Body of pancreas (tissue), 4 donors: ENCODE measurements around the gene OTUD5. TPM values are rescaled to one million over a fixed set of nuclear protein-coding genes. Genes with fewer than 3 reads are reported as not detected.

Experiments used
- ATAC-seq: fragments of 150-250 bp; one replicate; pipeline ENCODE4 v1.9.1; 2016
- DNase-seq, 4 donors: peaks; one replicate each; pipeline ENCODE4 v3.0.0-alpha.2; 2019
- H3K27ac ChIP-seq, 4 donors: fragments of 200-600 bp; sonication (generic); 1 replicate in 3 of 4; 2 replicates in 1 of 4; pipeline versions ENCODE4 v1.5.1 to v1.6.1; 2016 to 2019; ENCODE audit warnings: mild to moderate bottlenecking in 1 of 4, mixed read lengths in 1 of 4, moderate library complexity in 1 of 4
- H3K27me3 ChIP-seq, 2 donors: fragments of 200-600 bp; sonication (generic); one replicate each; pipeline ENCODE4 v1.6.0; 2016; ENCODE audit warnings: mild to moderate bottlenecking in 1 of 2
- H3K36me3 ChIP-seq, 2 donors: fragments of 200-600 bp; sonication (generic); replicated peaks in 1 of 2; 2 replicates each; pipeline ENCODE4 v1.5.1; 2016; ENCODE audit warnings: low read depth in 2 of 2; ENCODE audit not compliant: insufficient read depth in 1 of 2
- H3K4me1 ChIP-seq: fragments of 200-600 bp; sonication (generic); one replicate; pipeline ENCODE4 v1.6.0; 2016
- H3K4me3 ChIP-seq, 2 donors: fragments of 200-600 bp; sonication (generic); 1 replicate in 1 of 2; 2 replicates in 1 of 2; pipeline ENCODE4 v1.5.1; 2016 to 2019
- H3K9me3 ChIP-seq, 3 donors: fragments of 200-600 bp; sonication (generic); 1 replicate in 2 of 3; 2 replicates in 1 of 3; pipeline ENCODE4 v1.5.1; 2016
- POLR2A ChIP-seq, 3 donors: fragments of 450-650 bp; IDR thresholded peaks; one replicate each; pipeline ENCODE4 v1.6.1; 2016; ENCODE audit warnings: antibody characterized with exemption in 3 of 3, mild to moderate bottlenecking in 2 of 3
- WGBS, 2 donors: methylation state at CpG; one replicate each; pipeline ENCODE4 v1.1.5; 2017; 5-methylcytosine and 5-hydroxymethylcytosine counted together
- intact Hi-C: fragments of 100-400 bp; cut with DNase I; formaldehyde crosslinking; loops from one replicate; pipeline ENCODE4 v1.15.1; 2023
- total RNA-seq, 2 donors: library from RNA; depleted of rRNA; stranded (reverse); fragments of >200 nt; gene quantifications; one replicate each; pipeline ENCODE4 v1.1.0, GENCODE V29; 2016
- TF ChIP-seq, protein P1 (sequence below), 7 experiments: fragments of 450-650 bp in 4 of 7; fragments of 200-600 bp in 3 of 7; sonication (generic) in 3 of 7; IDR thresholded peaks; one replicate each; pipeline ENCODE4 v1.5.1; 2016 to 2019; ENCODE audit warnings: antibody characterized with exemption in 7 of 7

The OTUD5 gene
- total RNA-seq, 2 donors from 2014 or later: 23.6 to 40.2 TPM

DNA sequence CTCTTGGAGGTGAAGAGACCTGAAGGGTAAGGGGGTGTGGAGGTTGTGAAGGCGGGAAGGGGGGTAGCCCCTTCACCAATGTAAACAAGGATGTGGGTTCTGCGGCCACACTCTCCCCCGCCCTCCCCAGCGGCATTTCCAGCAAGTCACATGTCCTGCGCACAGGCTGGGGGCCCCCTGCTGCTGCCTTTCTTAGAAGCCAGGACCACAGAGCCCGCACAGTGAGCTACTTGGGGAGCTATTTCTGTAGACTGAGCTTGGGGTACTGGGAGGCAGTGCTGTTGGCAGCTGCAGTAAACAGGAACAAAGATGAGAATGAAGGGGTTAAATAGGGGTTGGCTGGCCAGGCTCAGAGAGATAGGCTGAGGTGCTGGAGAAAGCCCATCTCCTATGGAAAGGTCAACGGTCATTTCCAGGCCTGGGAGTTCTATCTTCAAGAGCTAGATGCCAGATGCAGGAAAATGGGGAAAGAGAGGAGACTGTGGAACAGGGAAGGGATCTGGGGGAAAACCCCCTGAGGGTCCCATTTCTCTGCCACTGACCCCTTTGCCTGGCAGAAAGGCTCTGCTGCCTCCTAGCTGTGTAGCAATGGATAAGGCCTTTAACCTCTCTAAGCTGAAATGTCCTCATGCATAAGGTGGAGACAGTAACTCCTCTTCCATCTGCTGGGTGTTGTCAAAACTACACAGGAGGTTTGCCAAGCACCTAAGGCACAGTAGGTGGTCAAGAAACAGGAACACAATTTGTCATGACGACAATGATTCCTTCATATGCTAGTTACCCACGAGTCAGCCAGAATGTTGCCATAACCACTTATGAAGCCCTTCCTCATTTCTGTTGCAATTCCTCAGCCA is 20.1 kb downstream of the OTUD5 start:
- TF ChIP-seq, protein P1, sequence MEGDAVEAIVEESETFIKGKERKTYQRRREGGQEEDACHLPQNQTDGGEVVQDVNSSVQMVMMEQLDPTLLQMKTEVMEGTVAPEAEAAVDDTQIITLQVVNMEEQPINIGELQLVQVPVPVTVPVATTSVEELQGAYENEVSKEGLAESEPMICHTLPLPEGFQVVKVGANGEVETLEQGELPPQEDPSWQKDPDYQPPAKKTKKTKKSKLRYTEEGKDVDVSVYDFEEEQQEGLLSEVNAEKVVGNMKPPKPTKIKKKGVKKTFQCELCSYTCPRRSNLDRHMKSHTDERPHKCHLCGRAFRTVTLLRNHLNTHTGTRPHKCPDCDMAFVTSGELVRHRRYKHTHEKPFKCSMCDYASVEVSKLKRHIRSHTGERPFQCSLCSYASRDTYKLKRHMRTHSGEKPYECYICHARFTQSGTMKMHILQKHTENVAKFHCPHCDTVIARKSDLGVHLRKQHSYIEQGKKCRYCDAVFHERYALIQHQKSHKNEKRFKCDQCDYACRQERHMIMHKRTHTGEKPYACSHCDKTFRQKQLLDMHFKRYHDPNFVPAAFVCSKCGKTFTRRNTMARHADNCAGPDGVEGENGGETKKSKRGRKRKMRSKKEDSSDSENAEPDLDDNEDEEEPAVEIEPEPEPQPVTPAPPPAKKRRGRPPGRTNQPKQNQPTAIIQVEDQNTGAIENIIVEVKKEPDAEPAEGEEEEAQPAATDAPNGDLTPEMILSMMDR (IDR thresholded peaks at IDR 0.05): no peak
- TF ChIP-seq POLR2A (IDR thresholded peaks at IDR 0.05): no peak
- no peaks in the 10 kb centered on the region for H3K27me3 ChIP-seq
- H3K36me3 ChIP-seq: peaks cover 0 to 1% of the 10 kb centered on the region in 2 donors
- H3K4me3 ChIP-seq: no peak overlapping the region
- H3K27ac ChIP-seq: peak overlapping the region in 1 of 4 donors; percentile 45
- intact Hi-C loops: no loop called here
- DNase-seq (peak in 2 of 4 donors; percentile 29 to 55), ATAC-seq (no peak)
- H3K9me3 ChIP-seq: no peaks in the 10 kb centered on the region
- WGBS, 2 donors: 62 to 63% methylated on average over 5 to 7 of the region's 9 CpGs
- peaks cover 16% of the 10 kb centered on the region for H3K4me1 ChIP-seq

DNA sequence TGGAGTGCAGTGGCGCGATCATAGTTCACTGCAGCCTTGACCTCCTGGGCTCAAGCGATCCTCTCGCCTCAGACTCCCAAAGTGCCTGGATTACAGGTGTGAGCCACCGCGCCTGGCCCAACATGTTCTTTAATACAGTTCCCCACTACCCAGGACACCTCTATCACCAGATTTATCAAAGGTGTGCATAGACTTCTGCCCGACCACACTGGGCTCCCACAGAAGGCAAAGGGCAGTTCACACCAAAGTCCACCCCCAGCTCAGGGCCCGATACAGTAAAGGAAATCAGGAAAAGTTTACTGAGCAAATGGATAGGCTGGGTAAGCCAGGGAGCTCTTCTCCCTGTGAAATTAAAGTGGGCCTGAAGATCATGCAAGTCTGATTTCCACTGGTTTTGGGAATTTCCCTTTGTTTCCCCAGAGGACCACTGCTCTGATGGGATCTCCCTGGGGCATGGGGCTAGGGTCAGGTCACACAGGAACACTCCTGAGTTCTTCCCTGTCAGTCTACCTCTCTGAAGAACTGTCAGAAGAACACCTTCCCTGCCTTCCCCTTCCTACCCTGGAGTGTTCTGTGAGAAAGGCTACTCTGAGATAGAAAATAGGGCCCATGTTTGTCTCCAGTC is 20.9 kb downstream of the OTUD5 start:
- H3K27ac ChIP-seq: peak overlapping the region in 1 of 4 donors; percentile 8
- peaks cover 0 to 1% of the 10 kb centered on the region in 2 donors for H3K36me3 ChIP-seq

DNA sequence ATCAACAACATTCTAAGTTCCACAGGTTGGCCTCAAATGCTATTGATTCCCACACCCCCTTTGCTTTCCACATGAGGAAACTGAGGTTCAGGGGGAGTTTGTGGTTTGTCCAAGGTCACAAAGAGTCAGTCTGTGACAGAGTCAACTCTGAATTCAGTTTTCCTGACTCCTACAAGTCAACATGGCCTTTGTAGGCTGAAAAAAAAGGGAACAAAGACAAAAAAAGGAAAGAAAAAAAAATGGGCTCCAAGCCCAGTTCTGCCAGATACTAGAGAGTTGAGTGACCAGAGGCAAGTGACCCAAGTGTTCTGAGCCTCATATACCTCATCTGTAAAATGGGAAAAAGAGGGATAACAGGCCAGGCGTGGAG is 22.1 kb downstream of the OTUD5 start:
- 67 to 100% methylated on average over 1 of the region's 1 CpG for WGBS, 2 donors
- Histone ChIP-seq H3K9me3 (no peaks in the 10 kb centered on the region), H3K4me3 (no peak overlapping the region), H3K36me3 (peaks cover 0 to 1% of the 10 kb centered on the region in 2 donors), H3K4me1 (peaks cover under 1% of the 10 kb centered on the region), H3K27me3 (no peaks in the 10 kb centered on the region), H3K27ac (no peak overlapping the region)
- TF ChIP-seq POLR2A (IDR thresholded peaks at IDR 0.05): no peak
- TF ChIP-seq, protein P1 (IDR thresholded peaks at IDR 0.05): no peak
- ATAC-seq: no peak
- DNase-seq: no peak
- intact Hi-C loops: no loop called here

More for the DNA sequence above, 20.9 kb downstream of the OTUD5 start:
- Histone ChIP-seq H3K27me3 (no peaks in the 10 kb centered on the region), H3K9me3 (no peaks in the 10 kb centered on the region), H3K4me3 (no peak overlapping the region), H3K4me1 (peaks cover 10% of the 10 kb centered on the region)
- 84 to 92% methylated on average over 7 to 8 of the region's 8 CpGs for whole genome bisulfite sequencing, 2 donors
- TF ChIP-seq, protein P1 (IDR thresholded peaks at IDR 0.05): no peak
- no peak for TF ChIP-seq POLR2A (IDR thresholded peaks at IDR 0.05)
- no peak for ATAC-seq
- no peak for DNase-seq
- intact Hi-C loops: no loop called here

DNA sequence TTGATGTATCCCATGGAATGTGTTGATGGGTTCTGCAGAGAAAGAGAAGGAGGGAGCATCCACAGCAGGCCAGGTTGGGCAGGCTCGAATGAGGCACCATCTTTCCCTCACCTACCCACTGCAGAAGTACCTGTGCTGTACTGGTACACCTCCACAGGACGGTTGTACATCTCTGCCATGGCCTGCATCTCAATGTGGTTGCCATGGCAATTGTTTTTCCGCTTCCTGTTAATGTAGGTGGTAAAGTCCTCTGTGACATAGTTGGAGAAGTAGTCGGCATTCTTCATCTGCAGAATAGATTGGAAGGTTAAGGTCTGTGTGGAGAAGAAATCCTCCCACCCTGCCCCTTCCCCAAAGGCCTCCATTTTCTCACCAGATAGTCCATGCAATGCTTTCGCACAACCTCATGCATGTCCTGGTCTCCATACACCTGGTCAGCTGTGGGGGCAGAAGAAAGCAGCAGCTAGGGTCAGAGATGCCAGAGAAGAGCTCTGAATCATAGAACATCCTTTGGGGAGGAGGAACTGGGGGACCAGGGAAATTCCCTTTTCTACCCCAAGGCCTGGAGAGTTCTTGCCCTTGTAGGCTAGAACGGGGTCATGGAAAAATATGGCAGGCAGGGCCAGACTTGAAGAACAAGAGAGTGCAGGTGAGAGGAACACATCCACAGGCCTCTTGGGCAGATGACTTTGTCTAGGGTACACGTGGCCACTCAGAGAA is 22.7 kb downstream of the OTUD5 start:
- ATAC-seq (no peak), DNase-seq (no peak)
- H3K27me3 ChIP-seq: no peaks in the 10 kb centered on the region
- H3K36me3 ChIP-seq: peaks cover 0 to 4% of the 10 kb centered on the region in 2 donors
- no peak for TF ChIP-seq POLR2A (IDR thresholded peaks at IDR 0.05)
- TF ChIP-seq, protein P1 (IDR thresholded peaks at IDR 0.05): no peak
- H3K4me3 ChIP-seq: no peak overlapping the region
- 78 to 85% methylated on average over 4 to 5 of the region's 7 CpGs for WGBS, 2 donors
- H3K9me3 ChIP-seq: no peaks in the 10 kb centered on the region
- H3K4me1 ChIP-seq: no peaks in the 10 kb centered on the region
- no peak overlapping the region for H3K27ac ChIP-seq
- intact Hi-C loops: no loop called here
